ENCODE results near the gene COL5A3.

GRCh38 chr19:9991425-9992191, 18.7 kb downstream of the COL5A3 start:
- TF ChIP-seq CTCF (IDR thresholded peaks at IDR 0.05; ENCODE audit: low read depth, low read length, missing input control) = no peak
- no peak for TF ChIP-seq EGR1 (IDR thresholded peaks at IDR 0.05; ENCODE audit: low read depth in 2 of 2)
- TF ChIP-seq FOXA1 (IDR thresholded peaks at IDR 0.05) = no peak
- TF ChIP-seq MAX (IDR thresholded peaks at IDR 0.05) = no peak
- TF ChIP-seq YY1 (IDR thresholded peaks at IDR 0.05) = no peak
- no peak for TF ChIP-seq JUND (IDR thresholded peaks at IDR 0.05)
- no peak for TF ChIP-seq TAF1 (conservative IDR thresholded peaks at IDR 0.05)
